LNCaP clone FGC (cell line): ENCODE data around the gene MAGI2.

Experiments
- DNase-seq: peaks from one replicate; pipeline ENCODE4 v3.0.0-alpha.2; 2011; ENCODE audit warnings: low read depth
- H3K4me3 ChIP-seq: 2 replicates; pipeline ENCODE4 v1.5.1; 2011; ENCODE audit warnings: mild to moderate bottlenecking, low read depth, low read length, control low read depth
- TF ChIP-seq, protein P1 (sequence below): IDR thresholded peaks from 2 replicates; pipeline ENCODE4 v1.5.1; 2012; ENCODE audit warnings: mild to moderate bottlenecking; ENCODE audit not compliant: control insufficient read depth, insufficient read depth; ENCODE audit errors: extremely low read depth

The MAGI2 gene

GRCh38 chr7:78169992-78170391 is 1283.5 kb downstream of the MAGI2 start:
- TF ChIP-seq, protein P1, sequence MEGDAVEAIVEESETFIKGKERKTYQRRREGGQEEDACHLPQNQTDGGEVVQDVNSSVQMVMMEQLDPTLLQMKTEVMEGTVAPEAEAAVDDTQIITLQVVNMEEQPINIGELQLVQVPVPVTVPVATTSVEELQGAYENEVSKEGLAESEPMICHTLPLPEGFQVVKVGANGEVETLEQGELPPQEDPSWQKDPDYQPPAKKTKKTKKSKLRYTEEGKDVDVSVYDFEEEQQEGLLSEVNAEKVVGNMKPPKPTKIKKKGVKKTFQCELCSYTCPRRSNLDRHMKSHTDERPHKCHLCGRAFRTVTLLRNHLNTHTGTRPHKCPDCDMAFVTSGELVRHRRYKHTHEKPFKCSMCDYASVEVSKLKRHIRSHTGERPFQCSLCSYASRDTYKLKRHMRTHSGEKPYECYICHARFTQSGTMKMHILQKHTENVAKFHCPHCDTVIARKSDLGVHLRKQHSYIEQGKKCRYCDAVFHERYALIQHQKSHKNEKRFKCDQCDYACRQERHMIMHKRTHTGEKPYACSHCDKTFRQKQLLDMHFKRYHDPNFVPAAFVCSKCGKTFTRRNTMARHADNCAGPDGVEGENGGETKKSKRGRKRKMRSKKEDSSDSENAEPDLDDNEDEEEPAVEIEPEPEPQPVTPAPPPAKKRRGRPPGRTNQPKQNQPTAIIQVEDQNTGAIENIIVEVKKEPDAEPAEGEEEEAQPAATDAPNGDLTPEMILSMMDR: no peak
- no peak for DNase-seq
- no peak overlapping the region for H3K4me3 ChIP-seq

- H3K4me3 ChIP-seq: no peak overlapping the region
- TF ChIP-seq, protein P1: no peak
- no peak for DNase-seq
These were observed 1284.6 kb downstream of the MAGI2 start for GRCh38 chr7:78168865-78169264.

- no peak overlapping the region for H3K4me3 ChIP-seq
- DNase-seq: no peak
- TF ChIP-seq, protein P1: no peak
These were observed 1285.6 kb downstream of the MAGI2 start for GRCh38 chr7:78167860-78168259.

GRCh38 chr7:78165854-78166253 is 1287.6 kb downstream of the MAGI2 start:
- no peak for DNase-seq
- H3K4me3 ChIP-seq: no peak overlapping the region
- TF ChIP-seq, protein P1: no peak

GRCh38 chr7:78165454-78165853 is 1288.0 kb downstream of the MAGI2 start:
- TF ChIP-seq, protein P1: no peak
- H3K4me3 ChIP-seq: no peak overlapping the region
- no peak for DNase-seq

DNA sequence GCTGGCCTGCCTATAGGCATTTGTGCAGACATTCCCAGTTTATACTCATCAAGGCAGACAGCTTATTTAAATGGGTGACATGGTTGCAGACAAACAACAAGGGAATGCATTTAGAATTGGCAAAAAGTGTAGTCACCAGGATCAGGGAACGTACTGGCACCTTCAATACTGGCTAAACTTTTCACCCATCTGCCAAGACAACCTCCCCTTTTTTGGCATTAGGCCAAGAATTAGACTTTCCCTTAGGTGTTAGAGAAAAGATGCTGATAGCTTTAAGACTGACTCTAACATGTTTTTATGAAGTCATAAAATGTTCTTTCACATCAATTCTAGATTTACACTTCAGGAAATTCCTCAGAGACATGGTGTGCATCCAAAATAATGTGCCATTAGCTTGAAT is 1289.0 kb downstream of the MAGI2 start:
- TF ChIP-seq, protein P1: no peak
- DNase-seq: no peak
- H3K4me3 ChIP-seq: no peak overlapping the region

- H3K4me3 ChIP-seq: no peak overlapping the region
- no peak for DNase-seq
- TF ChIP-seq, protein P1: no peak
These were observed 1291.7 kb downstream of the MAGI2 start for GRCh38 chr7:78161781-78162180.
